KMS-11 (cell line): Measurements from ENCODE around the gene POLL.

Experiments
- H2AFZ ChIP-seq: fragments of 200-600 bp; sonication (generic); 2 replicates; pipeline ENCODE4 v1.6.1; 2016; ENCODE audit warnings: antibody characterized with exemption, mixed run types, low read depth
- H3K27ac ChIP-seq: fragments of 200-600 bp; sonication (generic); 2 replicates; pipeline ENCODE4 v1.6.1; 2016; ENCODE audit warnings: mild to moderate bottlenecking, mixed run types
- H3K27me3 ChIP-seq: fragments of 200-600 bp; sonication (generic); 2 replicates; pipeline ENCODE4 v1.6.1; 2017; ENCODE audit warnings: mild to moderate bottlenecking, low read depth, mixed run types, moderate library complexity; ENCODE audit not compliant: insufficient read depth
- H3K36me3 ChIP-seq: fragments of 200-600 bp; sonication (generic); 2 replicates; pipeline ENCODE4 v1.6.1; 2017; ENCODE audit warnings: mild to moderate bottlenecking, mixed run types; ENCODE audit not compliant: insufficient read depth
- H3K4me1 ChIP-seq: fragments of 200-600 bp; sonication (generic); 2 replicates; pipeline ENCODE4 v1.6.1; 2016; ENCODE audit warnings: mild to moderate bottlenecking, low read depth, mixed run types; ENCODE audit not compliant: poor library complexity, severe bottlenecking
- H3K4me2 ChIP-seq: fragments of 200-600 bp; sonication (generic); 2 replicates; pipeline ENCODE4 v1.7.0; 2016; ENCODE audit warnings: mild to moderate bottlenecking, mixed run types
- H3K4me3 ChIP-seq: fragments of 200-600 bp; sonication (generic); IDR thresholded peaks from 2 replicates; pipeline ENCODE4 v1.6.1; 2017; ENCODE audit warnings: low read depth, low read length, mixed read lengths; ENCODE audit not compliant: insufficient read depth
- H3K79me2 ChIP-seq: fragments of 200-600 bp; sonication (generic); 2 replicates; pipeline ENCODE4 v1.6.1; 2016; ENCODE audit warnings: low read depth, mixed run types; ENCODE audit not compliant: insufficient read depth
- H3K9ac ChIP-seq: fragments of 200-600 bp; sonication (generic); 2 replicates; pipeline ENCODE4 v1.6.1; 2016; ENCODE audit warnings: mild to moderate bottlenecking, mixed run types
- H4K20me1 ChIP-seq: fragments of 200-600 bp; sonication (generic); 2 replicates; pipeline ENCODE4 v1.6.1; 2016; ENCODE audit warnings: mild to moderate bottlenecking, mixed run types; ENCODE audit not compliant: insufficient read depth
- CTCF ChIP-seq: fragments of 200-600 bp; sonication (generic); conservative IDR thresholded peaks from 2 replicates; pipeline ENCODE4 v1.6.1; 2017; ENCODE audit warnings: low read depth, mild to moderate bottlenecking, antibody characterized with exemption, low read length, moderate library complexity, mixed read lengths

Gene POLL

GRCh38 chr10:101570428-101571270, 17.4 kb downstream of the POLL start:
- H3K79me2 ChIP-seq, result no peaks in the 10 kb centered on the region
- peak overlapping the region; percentile 78 for H3K4me2 ChIP-seq
- no peaks in the 10 kb centered on the region for H3K36me3 ChIP-seq
- no peaks in the 10 kb centered on the region for H3K27me3 ChIP-seq
- H3K4me3 ChIP-seq, result no peak overlapping the region
- TF ChIP-seq CTCF, result peak; percentile 38; the same call in 1 of the 2 replicates
- H3K4me1 ChIP-seq, result peaks cover 4% of the 10 kb centered on the region
- H3K27ac ChIP-seq, result no peak overlapping the region
- peak overlapping the region; percentile 99 for H2AFZ ChIP-seq
- no peaks in the 10 kb centered on the region for H4K20me1 ChIP-seq
- H3K9ac ChIP-seq, result peak overlapping the region; percentile 48; the same call in 1 of the 2 replicates

GRCh38 chr10:101569622-101570427, 18.2 kb downstream of the POLL start:
- peaks cover 4% of the 10 kb centered on the region for H3K4me1 ChIP-seq
- H3K9ac ChIP-seq, result peak overlapping the region; percentile 48; the same call in 1 of the 2 replicates
- H3K79me2 ChIP-seq, result no peaks in the 10 kb centered on the region
- H3K36me3 ChIP-seq, result no peaks in the 10 kb centered on the region
- H3K27me3 ChIP-seq, result no peaks in the 10 kb centered on the region
- no peak overlapping the region for H3K4me3 ChIP-seq
- peak; percentile 75 for TF ChIP-seq CTCF
- peak overlapping the region; percentile 78 for H3K4me2 ChIP-seq
- H3K27ac ChIP-seq, result no peak overlapping the region
- no peaks in the 10 kb centered on the region for H4K20me1 ChIP-seq
- H2AFZ ChIP-seq, result peak overlapping the region; percentile 99

- Histone ChIP-seq H3K9ac (no peak overlapping the region), H3K4me3 (no peak overlapping the region), H3K79me2 (no peaks in the 10 kb centered on the region), H4K20me1 (no peaks in the 10 kb centered on the region), H3K27me3 (no peaks in the 10 kb centered on the region), H3K4me1 (peaks cover 4% of the 10 kb centered on the region), H3K36me3 (no peaks in the 10 kb centered on the region), H3K27ac (no peak overlapping the region), H2AFZ (peak overlapping the region; percentile 99), H3K4me2 (peak overlapping the region; percentile 78)
- no peak for TF ChIP-seq CTCF
Measured at GRCh38 chr10:101569323-101569621, 18.8 kb downstream of the POLL start.

- no peaks in the 10 kb centered on the region for H3K27me3 ChIP-seq
- no peaks in the 10 kb centered on the region for H3K79me2 ChIP-seq
- H3K4me1 ChIP-seq, result peaks cover 4% of the 10 kb centered on the region
- H3K4me3 ChIP-seq, result no peak overlapping the region
- H3K4me2 ChIP-seq, result no peak overlapping the region
- no peak overlapping the region for H3K9ac ChIP-seq
- no peaks in the 10 kb centered on the region for H3K36me3 ChIP-seq
- H4K20me1 ChIP-seq, result no peaks in the 10 kb centered on the region
- TF ChIP-seq CTCF, result no peak
- H2AFZ ChIP-seq, result no peak overlapping the region
- no peak overlapping the region for H3K27ac ChIP-seq
Measured at GRCh38 chr10:101568054-101568745, 19.9 kb downstream of the POLL start.
